A549 (cell line): Measurements from ENCODE around the gene SMAD5. TPM values are rescaled to one million over a fixed set of nuclear protein-coding genes. Genes with fewer than 3 reads are reported as not detected.

Experiments used
- ATAC-seq, 2 experiments: fragments of 200-7000 bp in 1 of 2; fragments of >200 bp in 1 of 2; cut with Nextera tagmentation in 1 of 2; cut with Tn5 transposase in 1 of 2; 3 replicates each; pipeline versions ENCODE4 v1.8.0 to v1.9.1; 2018 to 2020; ENCODE audit warnings: mild to moderate bottlenecking in 1 of 2, moderate library complexity in 1 of 2
- CTCF ChIA-PET: fragments of 300-600 bp; sonication (Branson Sonifier 250); formaldehyde crosslinking; extraction: SDS; loops from one replicate; lab custom pipeline; 2021; ENCODE audit warnings: antibody characterized with exemption, inconsistent platforms; lab: Yijun Ruan, JAX
- POLR2A ChIA-PET: fragments of 350-600 bp; formaldehyde crosslinking; extraction: SDS; loops from one replicate; lab custom pipeline; 2021; ENCODE audit warnings: antibody characterized with exemption, inconsistent platforms; lab: Yijun Ruan, JAX
- DNase-seq, 2 experiments: peaks; one replicate each; pipeline versions ENCODE4 v3.0.0 to v3.0.0-alpha.2; 2011 to 2016; ENCODE audit warnings: low read depth in 1 of 2, low spot score in 1 of 2
- FAIRE-seq: peaks from 2 replicates; lab custom pipeline; 2011; peaks lifted over from hg19 to GRCh38; lab: Jason Lieb, UNC
- H3K27ac ChIP-seq, 2 experiments: fragments of >200 bp; sonication (Bioruptor Twin); formaldehyde crosslinking; 3 replicates each; pipeline ENCODE4 v1.5.1; 2016 to 2017
- H3K4me1 ChIP-seq: fragments of >200 bp; sonication (Bioruptor Twin); formaldehyde crosslinking; 3 replicates; pipeline ENCODE4 v1.6.1; 2016
- H3K4me2 ChIP-seq: fragments of >200 bp; sonication (Bioruptor Twin); formaldehyde crosslinking; 3 replicates; pipeline ENCODE4 v1.6.1; 2016
- H3K4me3 ChIP-seq: fragments of >200 bp; sonication (Bioruptor Twin); formaldehyde crosslinking; 3 replicates; pipeline ENCODE4 v1.5.1; 2016
- H3K9me3 ChIP-seq: fragments of >200 bp; sonication (Bioruptor Twin); formaldehyde crosslinking; 3 replicates; pipeline ENCODE4 v1.6.1; 2016
- CBX8 ChIP-seq: fragments of 200-600 bp; sonication (generic); IDR thresholded peaks from 2 replicates; pipeline ENCODE4 v1.6.1; 2016
- CHD2 ChIP-seq: fragments of 150-350 bp; IDR thresholded peaks from 2 replicates; pipeline ENCODE4 v1.6.1; 2014; ENCODE audit warnings: low read length; ENCODE audit not compliant: partially characterized antibody
- CTCF ChIP-seq: fragments of >200 bp; sonication (Bioruptor Twin); formaldehyde crosslinking; IDR thresholded peaks from 3 replicates; pipeline ENCODE4 v1.5.1; 2016
- EHMT2 ChIP-seq: fragments of 200-600 bp; sonication (generic); IDR thresholded peaks from 2 replicates; pipeline ENCODE4 v1.6.1; 2016; ENCODE audit warnings: antibody characterized with exemption, low read depth, mild to moderate bottlenecking, moderate library complexity
- EP300 ChIP-seq, 2 experiments: fragments of >200 bp; sonication (Bioruptor Twin); formaldehyde crosslinking; IDR thresholded peaks; 2 replicates in 1 of 2; 3 replicates in 1 of 2; pipeline ENCODE4 v1.6.1; 2016 to 2017
- FOSL2 ChIP-seq, 2 experiments: fragments of 450-650 bp in 1 of 2; fragments of >200 bp in 1 of 2; sonication (Bioruptor Twin) in 1 of 2; formaldehyde crosslinking; IDR thresholded peaks; 2 replicates each; pipeline versions ENCODE4 v1.5.0 to v1.6.1; 2016 to 2020; ENCODE audit warnings: mild to moderate bottlenecking in 1 of 2, moderate library complexity in 1 of 2
- FOXS1 ChIP-seq: fragments of 250-450 bp; sonication (Bioruptor Pico); IDR thresholded peaks from 2 replicates; pipeline ENCODE4 v1.5.0; 2020; ENCODE audit warnings: mild to moderate bottlenecking, moderate library complexity
- GATA3 ChIP-seq: IDR thresholded peaks from 2 replicates; pipeline ENCODE4 v1.6.1; 2012; ENCODE audit warnings: borderline replicate concordance
- HOXB13 ChIP-seq: fragments of 250-450 bp; sonication (Bioruptor Pico); IDR thresholded peaks from 2 replicates; pipeline ENCODE4 v1.5.0; 2020; ENCODE audit warnings: low read depth, mild to moderate bottlenecking, moderate library complexity
- MYC ChIP-seq: IDR thresholded peaks from 2 replicates; pipeline ENCODE4 v1.6.1; 2012; ENCODE audit warnings: mild to moderate bottlenecking, inconsistent platforms, low read length, improper control_type of control experiment, borderline replicate concordance
- NFE2L2 ChIP-seq: fragments of 150-350 bp; conservative IDR thresholded peaks from 2 replicates; pipeline ENCODE4 v1.6.1; 2014; ENCODE audit warnings: low read length
- POLR2A ChIP-seq: IDR thresholded peaks from 2 replicates; pipeline ENCODE4 v1.6.1; 2012; ENCODE audit warnings: mild to moderate bottlenecking, low read length
- RARB ChIP-seq: fragments of 250-450 bp; sonication (Bioruptor Pico); IDR thresholded peaks from 2 replicates; pipeline ENCODE4 v1.8.0; 2021; ENCODE audit warnings: mild to moderate bottlenecking, moderate library complexity
- REST ChIP-seq: fragments of 200-600 bp; sonication (generic); IDR thresholded peaks from 2 replicates; pipeline ENCODE4 v1.6.1; 2016; ENCODE audit warnings: antibody characterized with exemption, mild to moderate bottlenecking, moderate library complexity
- RFX5 ChIP-seq: fragments of 450-650 bp; IDR thresholded peaks from 2 replicates; pipeline ENCODE4 v1.7.1; 2014; ENCODE audit warnings: antibody characterized with exemption, mild to moderate bottlenecking, moderate library complexity
- RNF2 ChIP-seq: fragments of 200-600 bp; sonication (generic); IDR thresholded peaks from 2 replicates; pipeline ENCODE4 v1.6.1; 2016; ENCODE audit warnings: low read depth, mild to moderate bottlenecking, antibody characterized with exemption, moderate library complexity, borderline replicate concordance
- SREBF2 ChIP-seq: fragments of 450-650 bp; IDR thresholded peaks from 2 replicates; pipeline ENCODE4 v1.6.1; 2014; ENCODE audit warnings: mild to moderate bottlenecking, moderate library complexity
- ZC3H11A ChIP-seq: fragments of 450-650 bp; IDR thresholded peaks from 2 replicates; pipeline ENCODE4 v1.6.1; 2014; ENCODE audit warnings: antibody characterized with exemption, mild to moderate bottlenecking
- WGBS: methylation state at CpG from one replicate; pipeline ENCODE4 v1.1.6; 2017; ENCODE audit errors: missing lambda C conversion rate; 5-methylcytosine and 5-hydroxymethylcytosine counted together
- polyA plus RNA-seq, 4 experiments: library from polyadenylated mRNA; depleted of rRNA in 3 of 4; stranded (reverse); fragments of >200 nt; fragmentation: RNase III in 1 of 4; extraction: RNeasy Plus Mini Kit Qiagen cat#74134 plus additional on column Dnase treatment in 1 of 4; gene quantifications; 2 replicates in 3 of 4; 3 replicates in 1 of 4; pipeline ENCODE4 v1.2.3, GENCODE V29; 2011 to 2017
- TF ChIP-seq, protein P1 (sequence below): fragments of 450-650 bp; IDR thresholded peaks from 2 replicates; pipeline ENCODE4 v1.6.1; 2014; ENCODE audit warnings: antibody characterized with exemption
- TF ChIP-seq, protein P2 (sequence below): IDR thresholded peaks from 2 replicates; pipeline ENCODE4 v1.6.1; 2012

SMAD5 gene
- polyA plus RNA-seq, 2 of the 4 experiments (the other 2 are of a cell fraction): 17.1 to 101 TPM

DNA sequence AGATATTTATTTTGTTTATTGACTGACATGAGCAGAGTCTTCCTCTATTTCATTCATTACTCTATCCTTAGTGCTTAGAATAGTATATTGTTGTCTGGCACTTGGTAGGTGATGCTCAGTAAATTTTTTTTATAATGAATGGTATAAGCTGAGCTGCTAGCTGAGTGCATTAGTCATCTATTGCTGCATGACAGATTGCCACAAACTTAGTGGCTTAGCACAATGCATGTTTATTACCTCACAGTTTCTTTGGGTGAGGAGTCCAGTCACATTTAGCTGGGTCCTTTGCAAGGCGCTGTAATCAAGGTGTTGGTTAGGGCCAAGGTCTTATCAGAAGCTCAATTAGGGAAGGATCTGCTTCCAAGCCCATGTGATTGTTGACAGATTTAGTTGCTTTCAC, 23.1 kb downstream of the SMAD5 start (continued):
- TF ChIP-seq NFE2L2: no peak
- TF ChIP-seq CBX8: no peak
- no peak for TF ChIP-seq POLR2A
- TF ChIP-seq CHD2: no peak

DNA sequence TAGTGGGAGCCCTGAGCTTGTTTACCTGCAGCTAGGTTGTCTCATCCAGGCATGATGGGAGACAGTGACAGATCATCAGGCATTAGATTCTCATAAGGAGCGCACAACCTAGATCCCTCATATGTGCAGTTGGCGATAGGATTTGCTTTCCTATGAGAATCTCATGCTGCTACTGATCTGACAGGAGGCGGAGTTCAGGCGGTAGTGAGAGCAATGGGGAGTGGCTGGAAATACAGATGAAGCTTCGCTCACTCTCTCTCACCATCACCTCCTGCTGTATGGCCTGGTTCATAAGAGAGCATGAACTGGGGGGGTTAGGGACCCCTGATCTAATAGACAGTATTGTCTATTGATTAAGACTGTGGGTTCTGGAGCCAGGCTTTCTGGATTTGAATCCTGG, 24.9 kb downstream of the SMAD5 start:
- no peak for ATAC-seq
- no peak overlapping the region for H3K4me3 ChIP-seq
- H3K4me2 ChIP-seq: no peak overlapping the region
- FAIRE-seq: no peak
- POLR2A ChIA-PET: no interaction called here
- H3K27ac ChIP-seq: no peak overlapping the region
- CTCF ChIA-PET: no interaction called here
- no peak for DNase-seq
- H3K4me1 ChIP-seq: no peaks in the 10 kb centered on the region
- TF ChIP-seq EHMT2: no peak
- 96% methylated on average over 5 of the region's 5 CpGs for WGBS
- no peaks in the 10 kb centered on the region for H3K9me3 ChIP-seq

DNA sequence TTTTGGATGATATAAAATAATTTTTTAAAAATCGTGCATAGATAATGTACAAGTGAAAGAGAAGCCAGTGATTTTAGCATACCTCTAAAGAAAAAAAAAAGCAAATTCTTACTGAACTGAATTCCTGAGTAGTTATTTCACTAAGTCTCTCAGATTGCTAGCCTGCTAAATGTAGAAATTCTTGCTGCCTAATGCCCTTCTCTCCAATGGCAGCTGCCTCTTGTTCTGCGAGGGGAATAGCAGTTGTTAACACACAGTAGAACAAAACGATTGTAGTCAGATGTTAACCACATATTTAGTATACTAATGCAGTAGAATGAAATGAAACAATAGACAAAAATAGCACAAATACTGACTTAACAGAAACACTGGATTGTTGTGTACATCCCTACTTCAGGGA, 26.8 kb downstream of the SMAD5 start:
- no peak for TF ChIP-seq ZC3H11A
- no peak for TF ChIP-seq RARB
- TF ChIP-seq FOSL2 (IDR thresholded peaks at IDR 0.05): no peak
- TF ChIP-seq FOSL2 (CRISPR knock-in tag; IDR thresholded peaks at IDR 0.05): no peak
- no peak for TF ChIP-seq REST
- TF ChIP-seq CTCF: no peak
- TF ChIP-seq, protein P1, sequence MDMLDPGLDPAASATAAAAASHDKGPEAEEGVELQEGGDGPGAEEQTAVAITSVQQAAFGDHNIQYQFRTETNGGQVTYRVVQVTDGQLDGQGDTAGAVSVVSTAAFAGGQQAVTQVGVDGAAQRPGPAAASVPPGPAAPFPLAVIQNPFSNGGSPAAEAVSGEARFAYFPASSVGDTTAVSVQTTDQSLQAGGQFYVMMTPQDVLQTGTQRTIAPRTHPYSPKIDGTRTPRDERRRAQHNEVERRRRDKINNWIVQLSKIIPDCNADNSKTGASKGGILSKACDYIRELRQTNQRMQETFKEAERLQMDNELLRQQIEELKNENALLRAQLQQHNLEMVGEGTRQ: no peak
- TF ChIP-seq MYC: no peak
- TF ChIP-seq RFX5: no peak
- no peak for TF ChIP-seq FOXS1
- TF ChIP-seq CHD2: no peak
- no peak for TF ChIP-seq EP300 (IDR thresholded peaks at IDR 0.05)
- no peak for TF ChIP-seq RNF2
- TF ChIP-seq GATA3: no peak
- TF ChIP-seq POLR2A: no peak
- TF ChIP-seq HOXB13 (CRISPR knock-in tag): no peak
- TF ChIP-seq, protein P2, sequence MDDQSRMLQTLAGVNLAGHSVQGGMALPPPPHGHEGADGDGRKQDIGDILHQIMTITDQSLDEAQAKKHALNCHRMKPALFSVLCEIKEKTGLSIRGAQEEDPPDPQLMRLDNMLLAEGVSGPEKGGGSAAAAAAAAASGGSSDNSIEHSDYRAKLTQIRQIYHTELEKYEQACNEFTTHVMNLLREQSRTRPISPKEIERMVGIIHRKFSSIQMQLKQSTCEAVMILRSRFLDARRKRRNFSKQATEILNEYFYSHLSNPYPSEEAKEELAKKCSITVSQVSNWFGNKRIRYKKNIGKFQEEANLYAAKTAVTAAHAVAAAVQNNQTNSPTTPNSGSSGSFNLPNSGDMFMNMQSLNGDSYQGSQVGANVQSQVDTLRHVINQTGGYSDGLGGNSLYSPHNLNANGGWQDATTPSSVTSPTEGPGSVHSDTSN: no peak
- TF ChIP-seq SREBF2: no peak
- TF ChIP-seq, all 56 proteins: peak for 0
- no peak overlapping the region for H3K27ac ChIP-seq
- H3K4me1 ChIP-seq: no peaks in the 10 kb centered on the region
- CTCF ChIA-PET: interaction anchor here (1.7 kb wide), 1 partner anchor 14 kb away, joined by 3 read pairs; no protein-coding TSS in a partner anchor
- H3K4me2 ChIP-seq: no peak overlapping the region
- H3K9me3 ChIP-seq: no peaks in the 10 kb centered on the region
- POLR2A ChIA-PET: no interaction called here
- no peak overlapping the region for H3K4me3 ChIP-seq
- FAIRE-seq (no peak), DNase-seq (no peak), ATAC-seq (no peak)
- WGBS: 69% methylated on average over 3 of the region's 3 CpGs
